Measurements from ENCODE around the gene NOC4L. TPM values are rescaled to one million over a fixed set of nuclear protein-coding genes. Genes with fewer than 3 reads are reported as not detected.

The NOC4L gene
- polyA plus RNA-seq, 1 of the 3 experiments (the other 2 are of a cell fraction): 12.9 TPM

DNA sequence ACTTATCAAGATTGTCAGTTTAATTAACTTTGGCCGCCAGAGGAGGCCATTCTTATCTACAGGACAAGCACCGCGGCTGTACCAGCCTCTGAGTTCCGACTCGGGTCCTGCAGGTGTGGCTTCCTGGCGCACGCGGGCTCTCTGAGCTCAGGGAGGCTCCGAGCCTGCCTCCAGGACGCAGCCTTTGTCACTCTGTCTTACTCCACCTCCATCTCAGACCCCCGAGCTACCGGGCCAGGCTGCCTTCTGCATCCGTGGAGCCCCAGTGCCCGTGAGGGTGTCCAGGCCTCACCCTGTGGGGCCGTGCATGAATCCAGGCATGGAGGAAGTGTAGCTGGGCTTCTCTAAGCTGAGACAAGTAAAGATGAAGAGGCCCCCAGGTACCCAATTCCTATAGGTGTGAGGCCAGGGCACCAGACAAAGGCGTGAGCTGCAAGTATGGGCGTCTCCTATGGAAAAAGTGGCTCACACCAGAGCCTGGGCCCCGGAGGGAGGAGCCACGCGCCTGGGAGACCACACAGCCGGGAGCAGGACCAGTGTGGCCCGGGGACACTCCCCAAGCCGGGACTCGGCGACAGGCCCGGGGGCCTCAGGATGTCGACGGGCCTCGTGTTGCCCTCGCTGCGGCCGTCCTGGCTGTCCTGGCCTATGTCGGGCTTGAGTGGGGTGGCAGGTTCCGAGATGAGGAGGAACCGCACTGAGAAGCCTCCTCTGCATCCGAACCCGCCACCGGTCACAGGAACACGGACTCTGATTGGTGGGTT is 42.8 kb downstream of the NOC4L start:
- Histone ChIP-seq H3K27ac (ENCODE audit: low read depth in 2 of 2, low read length in 1 of 2) (no peak overlapping the region), H3K79me2 (ENCODE audit: insufficient read depth) (no peaks in the 10 kb centered on the region), H3K4me1 (ENCODE audit: control insufficient read depth in 1 of 2, insufficient read depth in 2 of 2, low read depth in 1 of 2, low read length in 1 of 2) (peaks cover 0 to 3% of the 10 kb centered on the region in 2 experiments; a peak in 1 of 4 replicates), H2AFZ (ENCODE audit: low read depth) (no peak overlapping the region), H3K36me3 (replicated peaks in 1 of 2; ENCODE audit: control insufficient read depth in 1 of 2, insufficient read depth in 2 of 2, low read length in 1 of 2) (no peaks in the 10 kb centered on the region), H3K4me2 (0 out of 2 replicates have a peak overlapping the region, but pooled peaks have one; percentile 26), H4K20me1 (ENCODE audit: insufficient read depth) (no peaks in the 10 kb centered on the region), H3K9me2 (no peaks in the 10 kb centered on the region), H3F3A (replicated peaks; ENCODE audit: insufficient read depth) (no peaks in the 10 kb centered on the region), H3K9me3 (no peaks in the 10 kb centered on the region), H3K27me3 (ENCODE audit: insufficient read depth) (peaks cover 95% of the 10 kb centered on the region), H3K4me3 (ENCODE audit: low read depth in 2 of 2, low read length in 1 of 2) (no peak overlapping the region), H3K9ac (no peak overlapping the region)
- CTCF ChIA-PET: interaction anchor here (0.9 to 1.0 kb wide), 2 partner anchors 11 to 428 kb away, joined by 3 to 4 read pairs; no protein-coding TSS in a partner anchor
- no peak for DNase-seq
- POLR2A ChIA-PET: no interaction called here
- WGBS (ENCODE audit: low lambda C conversion rate): 25% methylated on average over 35 of the region's 39 CpGs
- TF ChIP-seq MAX (IDR thresholded peaks at IDR 0.05; ENCODE audit: low read depth): no peak
- no peak for TF ChIP-seq RAD21 (IDR thresholded peaks at IDR 0.05; ENCODE audit: low read length)
- no peak for TF ChIP-seq FOXM1 (IDR thresholded peaks at IDR 0.05; ENCODE audit: low read depth)
- TF ChIP-seq GATA2 (CRISPR knock-in tag; IDR thresholded peaks at IDR 0.05): no peak
- no peak for TF ChIP-seq JUND (IDR thresholded peaks at IDR 0.05)
- no peak for TF ChIP-seq ELF1 (IDR thresholded peaks at IDR 0.05)
- no peak for TF ChIP-seq TAF1 (IDR thresholded peaks at IDR 0.05; ENCODE audit: borderline replicate concordance, low read depth, low read length)
- TF ChIP-seq, protein P1, sequence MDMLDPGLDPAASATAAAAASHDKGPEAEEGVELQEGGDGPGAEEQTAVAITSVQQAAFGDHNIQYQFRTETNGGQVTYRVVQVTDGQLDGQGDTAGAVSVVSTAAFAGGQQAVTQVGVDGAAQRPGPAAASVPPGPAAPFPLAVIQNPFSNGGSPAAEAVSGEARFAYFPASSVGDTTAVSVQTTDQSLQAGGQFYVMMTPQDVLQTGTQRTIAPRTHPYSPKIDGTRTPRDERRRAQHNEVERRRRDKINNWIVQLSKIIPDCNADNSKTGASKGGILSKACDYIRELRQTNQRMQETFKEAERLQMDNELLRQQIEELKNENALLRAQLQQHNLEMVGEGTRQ (IDR thresholded peaks at IDR 0.05; ENCODE audit: borderline replicate concordance, low read depth, low read length): no peak

DNA sequence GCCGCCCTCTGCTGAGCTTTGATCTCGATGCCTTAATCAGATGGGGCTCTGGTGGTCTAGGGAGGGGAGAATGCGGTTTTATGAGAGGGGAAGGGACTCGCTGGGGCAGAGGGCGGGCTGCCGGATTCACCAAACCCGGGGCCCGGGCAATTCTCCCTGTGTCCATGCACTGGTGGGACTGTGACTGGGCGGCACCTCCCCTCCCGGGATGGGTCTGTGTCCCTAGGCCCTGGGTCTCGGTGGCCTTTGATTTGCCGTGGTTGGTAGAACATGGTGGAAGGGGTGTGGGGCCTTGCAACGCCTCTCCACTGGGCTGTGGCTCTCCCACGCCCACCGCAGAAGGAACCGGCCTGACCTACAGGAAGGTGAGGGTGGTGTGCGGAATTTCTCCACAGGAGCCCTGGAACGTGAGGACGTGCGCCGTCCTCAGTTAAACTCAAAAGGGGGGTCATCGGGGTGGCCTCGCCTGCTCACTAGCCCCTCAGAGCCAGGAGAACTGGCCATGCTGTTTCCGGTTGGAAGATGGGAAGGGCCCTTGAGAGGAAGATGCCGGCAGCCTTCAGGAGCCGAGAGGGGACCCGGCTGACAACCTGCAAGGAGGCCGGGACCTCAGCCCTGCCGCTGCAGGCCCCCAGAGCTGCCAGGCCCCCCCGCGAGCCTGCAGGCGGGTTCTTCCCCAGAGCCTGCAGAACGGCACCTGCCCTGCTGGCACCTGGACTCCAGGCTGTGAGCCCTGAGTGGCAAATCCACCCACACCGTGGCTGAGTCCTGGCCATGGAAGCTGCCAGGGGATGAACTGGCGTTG is 43.6 kb downstream of the NOC4L start:
- Histone ChIP-seq H4K20me1 (ENCODE audit: insufficient read depth) (no peaks in the 10 kb centered on the region), H3K27me3 (ENCODE audit: insufficient read depth) (peaks cover 95% of the 10 kb centered on the region), H3K9me2 (no peaks in the 10 kb centered on the region), H3K36me3 (replicated peaks in 1 of 2; ENCODE audit: control insufficient read depth in 1 of 2, insufficient read depth in 2 of 2, low read length in 1 of 2) (no peaks in the 10 kb centered on the region), H3K4me1 (ENCODE audit: control insufficient read depth in 1 of 2, insufficient read depth in 2 of 2, low read depth in 1 of 2, low read length in 1 of 2) (peaks cover 0 to 3% of the 10 kb centered on the region in 2 experiments; a peak in 1 of 4 replicates), H3K79me2 (ENCODE audit: insufficient read depth) (no peaks in the 10 kb centered on the region), H3K4me2 (no peak overlapping the region), H3K27ac (ENCODE audit: low read depth in 2 of 2, low read length in 1 of 2) (no peak overlapping the region), H3F3A (replicated peaks; ENCODE audit: insufficient read depth) (no peaks in the 10 kb centered on the region), H3K4me3 (ENCODE audit: low read depth in 2 of 2, low read length in 1 of 2) (no peak overlapping the region), H3K9ac (no peak overlapping the region), H3K9me3 (no peaks in the 10 kb centered on the region), H2AFZ (ENCODE audit: low read depth) (no peak overlapping the region)
- ChIA-PET POLR2A (no interaction called here), CTCF (interaction anchor here (0.9 to 1.9 kb wide), 4 partner anchors 12 to 427 kb away, joined by 3 to 5 read pairs (median 4); no protein-coding TSS in a partner anchor)
- no peak for DNase-seq
- 44% methylated on average over 22 of the region's 35 CpGs for WGBS (ENCODE audit: low lambda C conversion rate)
- TF ChIP-seq RCOR1 (IDR thresholded peaks at IDR 0.05; ENCODE audit: low read length): no peak
- no peak for TF ChIP-seq EZH2phosphoT487 (IDR thresholded peaks at IDR 0.05; ENCODE audit: borderline replicate concordance, low read depth)
- TF ChIP-seq POLR2AphosphoS5 (IDR thresholded peaks at IDR 0.05; ENCODE audit: low read depth, low read length): no peak
- TF ChIP-seq MXI1 (IDR thresholded peaks at IDR 0.05; ENCODE audit: low read depth, low read length): no peak
- TF ChIP-seq, protein P2, sequence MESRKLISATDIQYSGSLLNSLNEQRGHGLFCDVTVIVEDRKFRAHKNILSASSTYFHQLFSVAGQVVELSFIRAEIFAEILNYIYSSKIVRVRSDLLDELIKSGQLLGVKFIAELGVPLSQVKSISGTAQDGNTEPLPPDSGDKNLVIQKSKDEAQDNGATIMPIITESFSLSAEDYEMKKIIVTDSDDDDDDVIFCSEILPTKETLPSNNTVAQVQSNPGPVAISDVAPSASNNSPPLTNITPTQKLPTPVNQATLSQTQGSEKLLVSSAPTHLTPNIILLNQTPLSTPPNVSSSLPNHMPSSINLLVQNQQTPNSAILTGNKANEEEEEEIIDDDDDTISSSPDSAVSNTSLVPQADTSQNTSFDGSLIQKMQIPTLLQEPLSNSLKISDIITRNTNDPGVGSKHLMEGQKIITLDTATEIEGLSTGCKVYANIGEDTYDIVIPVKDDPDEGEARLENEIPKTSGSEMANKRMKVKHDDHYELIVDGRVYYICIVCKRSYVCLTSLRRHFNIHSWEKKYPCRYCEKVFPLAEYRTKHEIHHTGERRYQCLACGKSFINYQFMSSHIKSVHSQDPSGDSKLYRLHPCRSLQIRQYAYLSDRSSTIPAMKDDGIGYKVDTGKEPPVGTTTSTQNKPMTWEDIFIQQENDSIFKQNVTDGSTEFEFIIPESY (IDR thresholded peaks at IDR 0.05; ENCODE audit: borderline replicate concordance, low read depth): no peak
- TF ChIP-seq MEF2A (IDR thresholded peaks at IDR 0.05; ENCODE audit: borderline replicate concordance, low read depth): no peak
- no peak for TF ChIP-seq IRF3 (IDR thresholded peaks at IDR 0.05; ENCODE audit: low read depth, low read length)
- TF ChIP-seq TEAD4 (IDR thresholded peaks at IDR 0.05; ENCODE audit: borderline replicate concordance, insufficient read depth): no peak
- TF ChIP-seq JUND (IDR thresholded peaks at IDR 0.05): no peak
- TF ChIP-seq TAF1 (IDR thresholded peaks at IDR 0.05; ENCODE audit: borderline replicate concordance, low read depth, low read length): no peak
- no peak for TF ChIP-seq FOSL2 (IDR thresholded peaks at IDR 0.05; ENCODE audit: borderline replicate concordance, low read depth)
- no peak for TF ChIP-seq GATA2 (CRISPR knock-in tag; IDR thresholded peaks at IDR 0.05)
- no peak for TF ChIP-seq TCF12 (IDR thresholded peaks at IDR 0.05)
- no peak for TF ChIP-seq YY1 (IDR thresholded peaks at IDR 0.05; ENCODE audit: low read depth)
- TF ChIP-seq, protein P3, sequence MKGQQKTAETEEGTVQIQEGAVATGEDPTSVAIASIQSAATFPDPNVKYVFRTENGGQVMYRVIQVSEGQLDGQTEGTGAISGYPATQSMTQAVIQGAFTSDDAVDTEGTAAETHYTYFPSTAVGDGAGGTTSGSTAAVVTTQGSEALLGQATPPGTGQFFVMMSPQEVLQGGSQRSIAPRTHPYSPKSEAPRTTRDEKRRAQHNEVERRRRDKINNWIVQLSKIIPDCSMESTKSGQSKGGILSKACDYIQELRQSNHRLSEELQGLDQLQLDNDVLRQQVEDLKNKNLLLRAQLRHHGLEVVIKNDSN (IDR thresholded peaks at IDR 0.05; ENCODE audit: borderline replicate concordance, low read depth): no peak
- no peak for TF ChIP-seq MAX (IDR thresholded peaks at IDR 0.05; ENCODE audit: low read depth)
- TF ChIP-seq RAD21 (IDR thresholded peaks at IDR 0.05; ENCODE audit: low read length): no peak

All from SK-N-SH (cell line).